Adipocyte (in vitro differentiated cells): Measurements from ENCODE around the gene PRIMPOL.
"Not testable (repeated sequence)": the region's sequence is repeated elsewhere in the genome, so short reads cannot be mapped to it uniquely, and the experiment has no call there.

Experiments
- DNase-seq: peaks from one replicate; pipeline ENCODE4 v3.0.0-alpha.2; 2015; ENCODE audit warnings: low read depth
- H3K27me3 ChIP-seq: replicated peaks from 2 replicates; pipeline ENCODE4 v1.7.0; 2013; ENCODE audit warnings: mild to moderate bottlenecking, low read length, moderate library complexity; ENCODE audit not compliant: control insufficient read depth, insufficient read depth
- H3K36me3 ChIP-seq: 2 replicates; pipeline ENCODE4 v1.7.0; 2013; ENCODE audit warnings: low read length, mild to moderate bottlenecking, moderate library complexity; ENCODE audit not compliant: control insufficient read depth, insufficient read depth, severe bottlenecking
- H3K4me1 ChIP-seq: 2 replicates; pipeline ENCODE4 v1.7.0; 2013; ENCODE audit warnings: mild to moderate bottlenecking, low read length, moderate library complexity; ENCODE audit not compliant: control insufficient read depth, insufficient read depth
- H3K4me3 ChIP-seq: 2 replicates; pipeline ENCODE4 v1.7.0; 2013; ENCODE audit warnings: mild to moderate bottlenecking, low read length, moderate library complexity
- H3K9ac ChIP-seq: 2 replicates; pipeline ENCODE4 v1.7.0; 2013; ENCODE audit warnings: mild to moderate bottlenecking, low read length, moderate library complexity
- H3K9me3 ChIP-seq: 2 replicates; pipeline ENCODE4 v1.7.0; 2013; ENCODE audit warnings: mild to moderate bottlenecking, low read length, moderate library complexity; ENCODE audit not compliant: control insufficient read depth

The PRIMPOL gene

DNA sequence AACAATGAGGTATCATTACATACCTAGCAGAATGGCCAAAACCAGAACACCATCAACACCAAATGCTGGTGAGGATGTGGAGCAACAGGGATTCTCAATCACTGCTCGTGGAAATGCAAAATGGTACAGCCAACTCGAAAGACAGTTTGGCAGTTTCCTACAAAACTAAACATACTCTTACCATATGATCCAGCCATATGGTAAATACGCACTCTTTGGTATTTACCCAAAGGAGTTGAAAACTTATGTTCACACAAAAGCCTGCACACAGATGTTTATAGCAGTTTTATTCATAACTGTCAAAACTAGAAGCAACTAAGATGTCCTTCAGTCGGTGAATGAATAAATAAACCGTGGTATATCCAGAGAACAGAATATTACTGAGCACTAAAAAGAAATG is 8.1 kb upstream of the PRIMPOL start:
- Histone ChIP-seq H3K4me1 (peaks cover 24% of the 10 kb centered on the region), H3K27me3 (no peaks in the 10 kb centered on the region), H3K9ac (no peak overlapping the region), H3K4me3 (no peak overlapping the region), H3K36me3 (peaks cover 40% of the 10 kb centered on the region), H3K9me3 (no peaks in the 10 kb centered on the region)
- no peak for DNase-seq

- no peak for DNase-seq
Observed at GRCh38 chr4:184643731-184644130, 5.8 kb upstream of the PRIMPOL start.

GRCh38 chr4:184644553-184645307 is 4.8 kb upstream of the PRIMPOL start:
- peaks cover 41% of the 10 kb centered on the region for H3K4me1 ChIP-seq
- H3K27me3 ChIP-seq, result no peaks in the 10 kb centered on the region
- no peaks in the 10 kb centered on the region for H3K9me3 ChIP-seq
- no peak overlapping the region for H3K9ac ChIP-seq
- no peak for DNase-seq
- no peak overlapping the region for H3K4me3 ChIP-seq
- peaks cover 14% of the 10 kb centered on the region for H3K36me3 ChIP-seq

More at GRCh38 chr4:184643731-184644130, 5.8 kb upstream of the PRIMPOL start:
- Histone ChIP-seq H3K36me3 (peaks cover 18% of the 10 kb centered on the region), H3K9me3 (no peaks in the 10 kb centered on the region), H3K4me3 (no peak overlapping the region), H3K9ac (no peak overlapping the region), H3K4me1 (peaks cover 41% of the 10 kb centered on the region), H3K27me3 (no peaks in the 10 kb centered on the region)

DNA sequence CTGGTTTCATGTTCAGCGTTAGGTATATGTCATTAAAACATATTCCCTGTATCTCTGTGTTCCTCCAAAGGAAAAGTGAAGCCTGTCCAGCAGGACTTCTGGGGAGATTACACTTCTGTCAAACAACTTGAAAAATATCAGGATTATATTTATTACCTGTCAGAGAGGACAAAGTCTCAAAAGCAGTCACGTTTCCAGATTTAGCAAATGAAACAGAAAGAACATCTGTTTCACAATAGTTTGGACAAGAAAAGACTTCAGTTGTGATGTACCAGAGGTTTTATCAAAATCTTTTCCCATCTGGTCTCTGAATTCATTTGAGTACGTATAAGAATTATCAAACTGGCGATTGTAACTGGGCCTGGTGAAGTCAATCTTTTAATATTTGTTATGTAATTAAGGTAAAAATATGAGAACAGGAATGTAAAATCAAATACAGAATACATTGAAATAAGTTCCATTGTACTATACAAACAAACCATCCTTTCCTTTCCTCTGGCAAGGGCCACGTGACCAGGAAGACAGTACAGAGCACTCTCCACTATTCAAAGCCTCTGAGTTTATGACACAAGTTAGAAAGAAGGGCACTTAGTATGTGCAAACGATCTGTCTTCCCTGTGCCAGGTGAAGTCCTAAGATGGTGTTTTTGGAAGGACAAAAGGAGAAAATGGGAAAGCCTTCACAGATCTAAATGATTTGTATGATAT is 3.5 kb upstream of the PRIMPOL start:
- peak overlapping the region; percentile 94 for H3K4me3 ChIP-seq
- no peak for DNase-seq
- H3K27me3 ChIP-seq, result no peaks in the 10 kb centered on the region
- H3K4me1 ChIP-seq, result peaks cover 43% of the 10 kb centered on the region
- H3K9me3 ChIP-seq, result no peaks in the 10 kb centered on the region
- peaks cover 11% of the 10 kb centered on the region for H3K36me3 ChIP-seq
- no peak overlapping the region for H3K9ac ChIP-seq

DNA sequence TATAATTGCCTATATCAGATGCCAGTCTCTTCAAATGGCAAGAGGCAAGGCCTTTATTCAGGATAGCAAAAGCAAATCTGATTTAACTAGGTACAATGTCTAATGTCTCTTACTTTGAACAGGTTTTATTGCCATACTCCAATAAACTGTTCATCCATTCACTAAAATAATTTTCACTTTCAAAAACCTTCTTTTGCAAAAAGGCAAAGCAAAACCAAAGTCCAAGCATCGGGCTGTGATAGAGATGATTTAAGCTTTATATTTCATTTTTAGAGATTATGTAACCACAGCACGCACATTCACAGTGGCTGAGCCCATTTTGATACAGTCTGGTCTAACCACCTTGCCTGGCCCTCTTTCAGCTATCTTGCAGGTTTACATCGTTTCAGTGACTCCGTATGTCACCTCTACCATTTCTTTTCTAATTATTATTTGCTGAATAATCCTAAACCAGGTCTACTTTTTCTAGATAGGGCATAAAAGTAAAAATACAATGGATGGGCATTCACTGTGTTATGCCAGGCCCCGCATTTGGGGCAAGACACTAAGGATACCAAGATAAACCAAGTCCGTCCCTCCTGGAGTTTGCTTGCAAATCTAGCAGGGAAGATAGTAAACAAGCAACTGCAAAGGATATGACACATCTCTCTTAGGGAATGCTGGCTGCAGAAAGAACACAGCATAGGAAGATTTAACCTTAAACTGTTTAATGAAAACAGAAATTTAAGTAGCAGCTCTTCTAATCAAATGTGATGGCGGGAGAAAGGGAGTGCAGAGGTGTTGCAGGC is 2.1 kb upstream of the PRIMPOL start:
- Histone ChIP-seq H3K27me3 (no peaks in the 10 kb centered on the region), H3K4me3 (peak overlapping the region; percentile 94), H3K36me3 (peaks cover 8% of the 10 kb centered on the region), H3K9me3 (no peaks in the 10 kb centered on the region), H3K4me1 (peaks cover 43% of the 10 kb centered on the region), H3K9ac (peak overlapping the region; percentile 92)
- DNase-seq, result peak; percentile 45

GRCh38 chr4:184648054-184648312 is 1.6 kb upstream of the PRIMPOL start:
- H3K9me3 ChIP-seq, result no peaks in the 10 kb centered on the region
- peak overlapping the region; percentile 94 for H3K4me3 ChIP-seq
- H3K9ac ChIP-seq, result peak overlapping the region; percentile 92
- H3K27me3 ChIP-seq, result no peaks in the 10 kb centered on the region
- peaks cover 43% of the 10 kb centered on the region for H3K4me1 ChIP-seq
- peaks cover 8% of the 10 kb centered on the region for H3K36me3 ChIP-seq
- DNase-seq, result no peak

- no peaks in the 10 kb centered on the region for H3K27me3 ChIP-seq
- H3K4me1 ChIP-seq, result peaks cover 46% of the 10 kb centered on the region
- H3K9me3 ChIP-seq, result no peaks in the 10 kb centered on the region
- H3K36me3 ChIP-seq, result peaks cover 8% of the 10 kb centered on the region
- H3K4me3 ChIP-seq, result peak overlapping the region; percentile 94
- peak; percentile 80 for DNase-seq
- peak overlapping the region; percentile 92 for H3K9ac ChIP-seq
Observed at GRCh38 chr4:184648313-184649025, 1.1 kb upstream of the PRIMPOL start.

DNA sequence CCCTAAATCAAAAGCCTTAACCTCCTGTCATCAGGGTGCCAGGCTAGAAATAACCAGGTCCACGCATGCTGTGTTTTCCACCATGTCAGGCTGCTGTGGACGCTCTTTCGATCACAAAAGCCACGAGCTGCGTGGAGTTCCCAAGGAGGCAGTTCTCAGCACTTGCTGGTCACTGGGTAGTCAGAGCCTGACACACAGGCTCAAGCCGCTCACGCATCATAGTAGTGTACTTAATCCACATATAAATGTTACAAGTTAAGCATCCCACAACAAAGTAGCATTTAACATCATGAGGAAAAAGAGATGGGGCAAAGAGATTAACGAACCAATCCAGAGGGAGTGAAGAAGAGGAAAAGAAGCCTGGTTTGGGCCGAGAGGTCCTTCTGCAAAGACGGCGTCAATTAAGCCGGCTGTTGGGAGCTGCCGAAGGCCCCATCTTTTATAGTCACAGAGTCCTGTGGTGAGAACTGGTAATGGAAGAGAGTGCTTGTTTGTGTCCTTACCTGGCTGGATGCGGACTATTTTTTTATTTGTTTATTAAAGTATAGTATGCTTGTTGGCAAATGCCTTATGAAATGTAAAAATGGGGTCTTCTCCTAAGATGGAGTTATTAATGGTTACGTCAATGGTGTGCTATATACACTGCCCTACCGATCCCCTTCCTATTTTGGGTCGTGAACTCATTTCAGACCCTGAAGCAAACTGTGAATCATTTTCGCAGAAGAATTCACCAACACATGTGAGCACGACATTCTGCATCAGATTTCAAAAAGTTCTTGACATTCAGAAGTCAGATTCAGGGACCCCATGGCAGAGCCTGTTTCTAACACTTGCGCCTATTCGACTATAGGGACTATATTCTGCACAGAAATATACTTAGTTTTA is 675 bp downstream of the PRIMPOL start:
- Histone ChIP-seq H3K4me3 (peak overlapping the region; percentile 92), H3K27me3 (no peaks in the 10 kb centered on the region), H3K36me3 (peaks cover 3% of the 10 kb centered on the region), H3K9me3 (no peaks in the 10 kb centered on the region), H3K4me1 (peaks cover 43% of the 10 kb centered on the region), H3K9ac (peak overlapping the region; percentile 89)
- DNase-seq, result peak; percentile 70

GRCh38 chr4:184651899-184652298 is 2.4 kb downstream of the PRIMPOL start:
- H3K9me3 ChIP-seq, result no peaks in the 10 kb centered on the region
- no peak overlapping the region for H3K4me3 ChIP-seq
- no peaks in the 10 kb centered on the region for H3K36me3 ChIP-seq
- H3K27me3 ChIP-seq, result no peaks in the 10 kb centered on the region
- no peak for DNase-seq
- peaks cover 28% of the 10 kb centered on the region for H3K4me1 ChIP-seq
- H3K9ac ChIP-seq, result no peak overlapping the region

- not testable (repeated sequence) for H3K9ac ChIP-seq, DNase-seq, H3K9me3 ChIP-seq, H3K4me3 ChIP-seq, H3K36me3 ChIP-seq, H3K27me3 ChIP-seq
- peaks cover 20% of the 10 kb centered on the region for H3K4me1 ChIP-seq
Observed at GRCh38 chr4:184652681-184653080, 3.1 kb downstream of the PRIMPOL start.
